Fibroblast of skin of scalp (primary cell): ENCODE measurements around the gene IGSF21.

Experiments used
- DNase-seq: peaks from one replicate; pipeline ENCODE4 v3.0.0-alpha.2; 2013

Gene IGSF21

GRCh38 chr1:18373151-18373550 lies 265.6 kb downstream of the IGSF21 start:
- DNase-seq, result no peak

GRCh38 chr1:18373882-18374493 lies 266.4 kb downstream of the IGSF21 start:
- no peak for DNase-seq

- no peak for DNase-seq
These were observed 269.1 kb downstream of the IGSF21 start for GRCh38 chr1:18376661-18377060.

GRCh38 chr1:18380288-18380687 lies 272.7 kb downstream of the IGSF21 start:
- no peak for DNase-seq

GRCh38 chr1:18384059-18384458 lies 276.5 kb downstream of the IGSF21 start:
- DNase-seq, result no peak

GRCh38 chr1:18384471-18384870 lies 276.9 kb downstream of the IGSF21 start:
- DNase-seq, result no peak

GRCh38 chr1:18385239-18385790 lies 277.7 kb downstream of the IGSF21 start:
- DNase-seq, result peak; percentile 14

GRCh38 chr1:18386591-18386990 lies 279.0 kb downstream of the IGSF21 start:
- DNase-seq, result no peak

GRCh38 chr1:18387307-18387706 lies 279.7 kb downstream of the IGSF21 start:
- DNase-seq, result no peak

- DNase-seq, result no peak
These were observed 283.4 kb downstream of the IGSF21 start for GRCh38 chr1:18390953-18391352.

- DNase-seq, result no peak
These were observed 287.1 kb downstream of the IGSF21 start for GRCh38 chr1:18394563-18395156.

- no peak for DNase-seq
These were observed 288.8 kb downstream of the IGSF21 start for GRCh38 chr1:18396247-18396980.

GRCh38 chr1:18397641-18398040 lies 290.0 kb downstream of the IGSF21 start:
- no peak for DNase-seq

- no peak for DNase-seq
These were observed 291.4 kb downstream of the IGSF21 start for GRCh38 chr1:18398791-18399530.

- DNase-seq, result no peak
These were observed 292.9 kb downstream of the IGSF21 start for GRCh38 chr1:18400347-18401102.

GRCh38 chr1:18401921-18402320 lies 294.3 kb downstream of the IGSF21 start:
- no peak for DNase-seq

GRCh38 chr1:18404460-18404859 lies 296.9 kb downstream of the IGSF21 start:
- DNase-seq, result no peak

GRCh38 chr1:18407166-18408045 lies 299.8 kb downstream of the IGSF21 start:
- DNase-seq, result no peak

- DNase-seq, result no peak
These were observed 301.2 kb downstream of the IGSF21 start for GRCh38 chr1:18408656-18409370.

- no peak for DNase-seq
These were observed 302.1 kb downstream of the IGSF21 start for GRCh38 chr1:18409609-18410237.
